HG02973 (cell line): ENCODE data around the gene ABHD2.

Experiments used
- ATAC-seq: cut with Tn5 transposase; IDR thresholded peaks from one replicate; pipeline ENCODE4 v1.9.1; 2021; ENCODE audit warnings: moderate library complexity; ENCODE audit not compliant: unreplicated experiment

The ABHD2 gene

GRCh38 chr15:89161666-89162065 lies 73.4 kb downstream of the ABHD2 start:
- ATAC-seq = no peak

GRCh38 chr15:89163271-89164055 lies 75.2 kb downstream of the ABHD2 start:
- ATAC-seq = no peak

- ATAC-seq = no peak
These were observed 76.5 kb downstream of the ABHD2 start for GRCh38 chr15:89164712-89165211.

- no peak for ATAC-seq
These were observed 77.4 kb downstream of the ABHD2 start for GRCh38 chr15:89165677-89166076.

- peak; percentile 81 for ATAC-seq
These were observed 79.3 kb downstream of the ABHD2 start for GRCh38 chr15:89167267-89168176.

- no peak for ATAC-seq
These were observed 80.1 kb downstream of the ABHD2 start for GRCh38 chr15:89168316-89168833.

- no peak for ATAC-seq
These were observed 82.1 kb downstream of the ABHD2 start for GRCh38 chr15:89170364-89170763.

GRCh38 chr15:89171136-89172072 lies 83.1 kb downstream of the ABHD2 start:
- ATAC-seq = no peak

GRCh38 chr15:89172921-89173320 lies 84.7 kb downstream of the ABHD2 start:
- ATAC-seq = no peak

GRCh38 chr15:89174476-89174875 lies 86.2 kb downstream of the ABHD2 start:
- ATAC-seq = no peak

GRCh38 chr15:89175617-89176191 lies 87.4 kb downstream of the ABHD2 start:
- no peak for ATAC-seq

- no peak for ATAC-seq
These were observed 88.9 kb downstream of the ABHD2 start for GRCh38 chr15:89177116-89177515.

GRCh38 chr15:89177633-89178306 lies 89.5 kb downstream of the ABHD2 start:
- ATAC-seq = no peak

- no peak for ATAC-seq
These were observed 90.2 kb downstream of the ABHD2 start for GRCh38 chr15:89178307-89178977.

- no peak for ATAC-seq
These were observed 92.0 kb downstream of the ABHD2 start for GRCh38 chr15:89179966-89180875.

GRCh38 chr15:89184357-89184756 lies 96.1 kb downstream of the ABHD2 start:
- ATAC-seq = no peak

- ATAC-seq = no peak
These were observed 96.8 kb downstream of the ABHD2 start for GRCh38 chr15:89184886-89185526.
